ENCODE measurements around the gene ICAM3.

Gene ICAM3

DNA sequence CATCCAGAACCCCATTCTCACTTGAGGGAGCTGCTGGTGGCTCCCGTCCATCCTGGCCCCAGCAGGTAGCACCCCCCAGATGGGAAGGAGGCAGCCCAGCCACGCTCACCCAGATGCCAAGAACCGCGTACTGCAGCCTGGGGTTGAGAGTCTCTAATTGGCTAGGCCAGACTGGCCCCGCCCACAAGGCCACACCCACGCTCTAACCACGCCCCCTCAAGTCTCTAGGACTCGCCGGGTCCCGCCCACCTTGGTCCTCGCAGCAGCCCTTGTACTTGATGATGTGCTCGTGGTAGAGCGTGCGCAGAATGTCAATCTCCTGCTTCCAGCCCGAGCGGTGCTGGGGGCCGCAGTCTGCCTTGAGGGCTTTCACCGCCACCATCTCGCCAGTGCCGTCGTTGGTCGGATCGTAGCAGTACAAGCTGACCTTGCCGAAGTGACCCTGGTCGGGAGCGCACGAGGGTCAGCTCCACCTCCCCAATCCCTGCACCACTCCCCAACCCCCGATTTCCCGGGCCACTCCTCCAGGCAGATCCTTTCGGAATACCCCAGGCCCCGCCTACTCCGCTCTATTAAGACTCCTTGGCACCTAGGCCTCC is 14.5 kb upstream of the ICAM3 start:
- no peaks in the 10 kb centered on the region for H3F3A ChIP-seq (ENCODE audit: low read depth)
- H2AFZ ChIP-seq (ENCODE audit: low read length), result no peak overlapping the region
- no peaks in the 10 kb centered on the region for H3K27me3 ChIP-seq (ENCODE audit: insufficient read depth, low read length, poor library complexity, severe bottlenecking)
- no peaks in the 10 kb centered on the region for H3K4me1 ChIP-seq (ENCODE audit: insufficient read depth, low read length, poor library complexity, severe bottlenecking)
- H3K9me2 ChIP-seq (replicated peaks; ENCODE audit: low read depth, low read length), result no peaks in the 10 kb centered on the region
- TF ChIP-seq EZH2phosphoT487 (IDR thresholded peaks at IDR 0.05; ENCODE audit: borderline replicate concordance), result no peak
- TF ChIP-seq, protein P1, sequence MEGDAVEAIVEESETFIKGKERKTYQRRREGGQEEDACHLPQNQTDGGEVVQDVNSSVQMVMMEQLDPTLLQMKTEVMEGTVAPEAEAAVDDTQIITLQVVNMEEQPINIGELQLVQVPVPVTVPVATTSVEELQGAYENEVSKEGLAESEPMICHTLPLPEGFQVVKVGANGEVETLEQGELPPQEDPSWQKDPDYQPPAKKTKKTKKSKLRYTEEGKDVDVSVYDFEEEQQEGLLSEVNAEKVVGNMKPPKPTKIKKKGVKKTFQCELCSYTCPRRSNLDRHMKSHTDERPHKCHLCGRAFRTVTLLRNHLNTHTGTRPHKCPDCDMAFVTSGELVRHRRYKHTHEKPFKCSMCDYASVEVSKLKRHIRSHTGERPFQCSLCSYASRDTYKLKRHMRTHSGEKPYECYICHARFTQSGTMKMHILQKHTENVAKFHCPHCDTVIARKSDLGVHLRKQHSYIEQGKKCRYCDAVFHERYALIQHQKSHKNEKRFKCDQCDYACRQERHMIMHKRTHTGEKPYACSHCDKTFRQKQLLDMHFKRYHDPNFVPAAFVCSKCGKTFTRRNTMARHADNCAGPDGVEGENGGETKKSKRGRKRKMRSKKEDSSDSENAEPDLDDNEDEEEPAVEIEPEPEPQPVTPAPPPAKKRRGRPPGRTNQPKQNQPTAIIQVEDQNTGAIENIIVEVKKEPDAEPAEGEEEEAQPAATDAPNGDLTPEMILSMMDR (conservative IDR thresholded peaks at IDR 0.05; ENCODE audit: low read length), result no peak
- H3K4me2 ChIP-seq (ENCODE audit: low read depth, low read length, poor library complexity, severe bottlenecking), result no peak overlapping the region
- H3K9me3 ChIP-seq (ENCODE audit: insufficient read depth, low read depth, low read length), result no peaks in the 10 kb centered on the region
- H3K36me3 ChIP-seq (ENCODE audit: insufficient read depth, low read length), result peaks cover 38% of the 10 kb centered on the region; the same call in 1 of the 2 replicates
- H3K79me2 ChIP-seq (ENCODE audit: insufficient read depth, low read length), result no peaks in the 10 kb centered on the region
- no peaks in the 10 kb centered on the region for H4K20me1 ChIP-seq (ENCODE audit: insufficient read depth, low read length, poor library complexity, severe bottlenecking)
- no peak overlapping the region for H3K4me3 ChIP-seq (ENCODE audit: low read length, poor library complexity, severe bottlenecking)
- no peak overlapping the region for H3K9ac ChIP-seq (ENCODE audit: low read depth, low read length, poor library complexity, severe bottlenecking)

DNA sequence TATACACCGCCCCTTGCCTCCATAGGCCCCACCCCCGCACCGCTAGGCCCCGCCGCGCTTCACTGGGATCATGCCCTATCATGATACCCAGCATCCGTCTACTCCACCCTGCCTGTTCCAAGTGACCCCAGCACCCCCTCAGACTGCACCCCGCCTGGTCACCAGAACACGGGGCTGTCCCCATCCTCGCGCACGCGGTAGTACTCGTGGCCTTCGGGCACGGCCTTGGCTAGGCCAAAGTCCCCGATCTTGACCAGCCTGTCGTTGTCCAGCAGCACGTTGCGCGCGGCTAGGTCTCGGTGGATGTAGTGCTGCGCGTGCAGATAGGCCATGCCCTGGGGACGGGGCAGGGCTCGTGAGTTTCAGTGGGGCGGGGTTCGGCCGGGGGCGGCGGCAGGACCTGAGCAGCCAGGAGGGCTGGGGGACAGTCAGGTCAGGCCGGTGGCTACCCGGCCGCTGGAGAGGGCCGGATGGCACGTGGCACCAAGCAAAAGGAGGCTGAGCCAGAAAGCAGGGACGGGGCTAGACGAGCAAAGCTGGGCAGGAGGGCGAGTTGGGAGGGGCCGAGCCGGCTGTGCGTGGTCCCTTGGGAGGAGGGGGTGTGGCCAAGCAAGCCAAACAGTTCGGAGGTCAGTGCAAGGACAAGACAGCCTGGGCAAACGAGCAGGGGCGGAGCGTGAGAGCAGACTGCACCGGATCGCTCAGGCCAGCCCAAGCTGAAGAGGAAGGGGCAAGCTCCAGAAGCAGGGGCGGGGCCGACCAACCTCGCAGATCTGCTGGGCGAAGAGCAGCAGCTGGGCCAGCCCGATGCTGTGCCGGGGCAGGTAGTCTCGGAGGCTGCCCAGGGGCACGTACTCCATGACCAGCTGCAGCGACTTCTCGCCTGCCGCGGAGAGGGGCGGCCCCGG is 13.6 kb upstream of the ICAM3 start:
- TF ChIP-seq EZH2phosphoT487 (IDR thresholded peaks at IDR 0.05; ENCODE audit: borderline replicate concordance), result no peak
- TF ChIP-seq, protein P1 (conservative IDR thresholded peaks at IDR 0.05; ENCODE audit: low read length), result no peak
- no peak overlapping the region for H3K4me3 ChIP-seq (ENCODE audit: low read length, poor library complexity, severe bottlenecking)
- H3F3A ChIP-seq (ENCODE audit: low read depth), result no peaks in the 10 kb centered on the region
- H3K36me3 ChIP-seq (ENCODE audit: insufficient read depth, low read length), result peaks cover 34% of the 10 kb centered on the region; the same call in 1 of the 2 replicates
- H3K9me3 ChIP-seq (ENCODE audit: insufficient read depth, low read depth, low read length), result no peaks in the 10 kb centered on the region
- H3K9me2 ChIP-seq (replicated peaks; ENCODE audit: low read depth, low read length), result no peaks in the 10 kb centered on the region
- no peak overlapping the region for H3K9ac ChIP-seq (ENCODE audit: low read depth, low read length, poor library complexity, severe bottlenecking)
- no peaks in the 10 kb centered on the region for H3K79me2 ChIP-seq (ENCODE audit: insufficient read depth, low read length)
- H2AFZ ChIP-seq (ENCODE audit: low read length), result no peak overlapping the region
- H3K27me3 ChIP-seq (ENCODE audit: insufficient read depth, low read length, poor library complexity, severe bottlenecking), result no peaks in the 10 kb centered on the region
- no peak overlapping the region for H3K4me2 ChIP-seq (ENCODE audit: low read depth, low read length, poor library complexity, severe bottlenecking)
- no peaks in the 10 kb centered on the region for H3K4me1 ChIP-seq (ENCODE audit: insufficient read depth, low read length, poor library complexity, severe bottlenecking)
- H4K20me1 ChIP-seq (ENCODE audit: insufficient read depth, low read length, poor library complexity, severe bottlenecking), result no peaks in the 10 kb centered on the region

DNA sequence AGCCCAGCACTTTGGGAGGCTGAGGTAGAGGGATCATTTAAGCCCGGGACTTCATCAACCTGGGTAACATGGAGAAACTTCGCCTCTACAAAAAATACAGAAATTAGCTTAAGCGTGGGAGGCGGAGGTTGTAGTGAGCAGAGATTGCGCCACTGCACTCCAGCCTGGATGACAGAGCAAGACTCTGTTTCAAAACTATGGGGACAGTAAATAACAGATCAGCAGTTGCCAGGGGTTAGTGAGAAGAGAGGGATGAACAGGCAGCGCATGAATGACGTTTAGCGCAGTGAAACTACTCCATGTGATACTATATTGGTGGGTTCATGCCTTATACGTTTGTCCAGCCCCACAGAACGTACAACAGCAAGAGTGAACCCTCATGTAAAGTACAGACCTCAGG is 7.1 kb upstream of the ICAM3 start:
- H4K20me1 ChIP-seq (ENCODE audit: insufficient read depth, low read length, poor library complexity, severe bottlenecking), result no peaks in the 10 kb centered on the region
- no peaks in the 10 kb centered on the region for H3K4me1 ChIP-seq (ENCODE audit: insufficient read depth, low read length, poor library complexity, severe bottlenecking)
- H3K36me3 ChIP-seq (ENCODE audit: insufficient read depth, low read length), result peaks cover 7% of the 10 kb centered on the region; the same call in 1 of the 2 replicates
- H3K4me3 ChIP-seq (ENCODE audit: low read length, poor library complexity, severe bottlenecking), result no peak overlapping the region
- no peak overlapping the region for H3K4me2 ChIP-seq (ENCODE audit: low read depth, low read length, poor library complexity, severe bottlenecking)
- no peaks in the 10 kb centered on the region for H3K27me3 ChIP-seq (ENCODE audit: insufficient read depth, low read length, poor library complexity, severe bottlenecking)
- no peak overlapping the region for H2AFZ ChIP-seq (ENCODE audit: low read length)
- H3F3A ChIP-seq (ENCODE audit: low read depth), result no peaks in the 10 kb centered on the region
- H3K79me2 ChIP-seq (ENCODE audit: insufficient read depth, low read length), result no peaks in the 10 kb centered on the region
- no peaks in the 10 kb centered on the region for H3K9me2 ChIP-seq (replicated peaks; ENCODE audit: low read depth, low read length)
- TF ChIP-seq, protein P1 (conservative IDR thresholded peaks at IDR 0.05; ENCODE audit: low read length), result no peak
- no peak for TF ChIP-seq EZH2phosphoT487 (IDR thresholded peaks at IDR 0.05; ENCODE audit: borderline replicate concordance)
- no peaks in the 10 kb centered on the region for H3K9me3 ChIP-seq (ENCODE audit: insufficient read depth, low read depth, low read length)
- no peak overlapping the region for H3K9ac ChIP-seq (ENCODE audit: low read depth, low read length, poor library complexity, severe bottlenecking)

Measured in Loucy (cell line).